GM19395 (cell line): Measurements from ENCODE around the gene RERG.
A peak's percentile ranks its signal among the peaks of the same experiment; 100 is the strongest.

Source experiments
- ATAC-seq: cut with Tn5 transposase; IDR thresholded peaks from one replicate; pipeline ENCODE4 v1.9.1; 2021; ENCODE audit warnings: mild to moderate bottlenecking, moderate library complexity; ENCODE audit not compliant: unreplicated experiment

RERG gene

GRCh38 chr12:15220915-15221885 lies at the start of gene RERG:
RERG (minus strand) TSS chr12:15221417; CDS start chr12:15217489, 3,928 bp downstream.
- ATAC-seq, result peak; percentile 89

- ATAC-seq, result no peak
Measured at GRCh38 chr12:15270591-15270990, 49.4 kb upstream of the RERG start.

GRCh38 chr12:15268927-15269552 lies 47.8 kb upstream of the RERG start:
- peak; percentile 89 for ATAC-seq

- ATAC-seq, result no peak
Measured at GRCh38 chr12:15268309-15268708, 47.1 kb upstream of the RERG start.

- no peak for ATAC-seq
Measured at GRCh38 chr12:15265875-15266274, 44.7 kb upstream of the RERG start.

GRCh38 chr12:15256761-15257160 lies 35.5 kb upstream of the RERG start:
- no peak for ATAC-seq

GRCh38 chr12:15253990-15254389 lies 32.8 kb upstream of the RERG start:
- no peak for ATAC-seq

- no peak for ATAC-seq
Measured at GRCh38 chr12:15244926-15245325, 23.7 kb upstream of the RERG start.

GRCh38 chr12:15244341-15244740 lies 23.1 kb upstream of the RERG start:
- no peak for ATAC-seq

- no peak for ATAC-seq
Measured at GRCh38 chr12:15243102-15243501, 21.9 kb upstream of the RERG start.

- ATAC-seq, result no peak
Measured at GRCh38 chr12:15240898-15241297, 19.7 kb upstream of the RERG start.

- no peak for ATAC-seq
Measured at GRCh38 chr12:15234508-15234907, 13.3 kb upstream of the RERG start.

GRCh38 chr12:15234011-15234410 lies 12.8 kb upstream of the RERG start:
- no peak for ATAC-seq

GRCh38 chr12:15232959-15233358 lies 11.7 kb upstream of the RERG start:
- no peak for ATAC-seq

GRCh38 chr12:15231493-15231892 lies 10.3 kb upstream of the RERG start:
- no peak for ATAC-seq

- no peak for ATAC-seq
Measured at GRCh38 chr12:15230751-15231150, 9.5 kb upstream of the RERG start.

GRCh38 chr12:15230137-15230536 lies 8.9 kb upstream of the RERG start:
- ATAC-seq, result no peak

- no peak for ATAC-seq
Measured at GRCh38 chr12:15227004-15227679, 5.9 kb upstream of the RERG start.

GRCh38 chr12:15225863-15226218 lies 4.6 kb upstream of the RERG start:
- peak; percentile 58 for ATAC-seq

- peak; percentile 4 for ATAC-seq
Measured at GRCh38 chr12:15225136-15225862, 4.1 kb upstream of the RERG start.

GRCh38 chr12:15222219-15222618 lies 1.0 kb upstream of the RERG start:
- ATAC-seq, result no peak
